ENCODE data around the gene CBLL1. TPM values are rescaled to one million over a fixed set of nuclear protein-coding genes. Genes with fewer than 3 reads are reported as not detected.

The CBLL1 gene
- total RNA-seq, 4 donors from 2014 or later = 32.2 to 66.4 (median 42.6) TPM

- H3K4me3 ChIP-seq (ENCODE audit: low read depth, poor library complexity, severe bottlenecking) = no peak overlapping the region
- intact Hi-C loops (cut with DNase I; ENCODE audit: low total_unique reads) = no loop called here
- 93 to 95% methylated on average over 7 of the region's 7 CpGs for WGBS, 2 donors
- TF ChIP-seq, protein P1, sequence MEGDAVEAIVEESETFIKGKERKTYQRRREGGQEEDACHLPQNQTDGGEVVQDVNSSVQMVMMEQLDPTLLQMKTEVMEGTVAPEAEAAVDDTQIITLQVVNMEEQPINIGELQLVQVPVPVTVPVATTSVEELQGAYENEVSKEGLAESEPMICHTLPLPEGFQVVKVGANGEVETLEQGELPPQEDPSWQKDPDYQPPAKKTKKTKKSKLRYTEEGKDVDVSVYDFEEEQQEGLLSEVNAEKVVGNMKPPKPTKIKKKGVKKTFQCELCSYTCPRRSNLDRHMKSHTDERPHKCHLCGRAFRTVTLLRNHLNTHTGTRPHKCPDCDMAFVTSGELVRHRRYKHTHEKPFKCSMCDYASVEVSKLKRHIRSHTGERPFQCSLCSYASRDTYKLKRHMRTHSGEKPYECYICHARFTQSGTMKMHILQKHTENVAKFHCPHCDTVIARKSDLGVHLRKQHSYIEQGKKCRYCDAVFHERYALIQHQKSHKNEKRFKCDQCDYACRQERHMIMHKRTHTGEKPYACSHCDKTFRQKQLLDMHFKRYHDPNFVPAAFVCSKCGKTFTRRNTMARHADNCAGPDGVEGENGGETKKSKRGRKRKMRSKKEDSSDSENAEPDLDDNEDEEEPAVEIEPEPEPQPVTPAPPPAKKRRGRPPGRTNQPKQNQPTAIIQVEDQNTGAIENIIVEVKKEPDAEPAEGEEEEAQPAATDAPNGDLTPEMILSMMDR (IDR thresholded peaks at IDR 0.05) = no peak
- TF ChIP-seq POLR2A (IDR thresholded peaks at IDR 0.05) = no peak
- no peak for DNase-seq (ENCODE audit: low spot score in 2 of 2)
Observed at GRCh38 chr7:107751113-107751512, 7.2 kb downstream of the CBLL1 start.

DNA sequence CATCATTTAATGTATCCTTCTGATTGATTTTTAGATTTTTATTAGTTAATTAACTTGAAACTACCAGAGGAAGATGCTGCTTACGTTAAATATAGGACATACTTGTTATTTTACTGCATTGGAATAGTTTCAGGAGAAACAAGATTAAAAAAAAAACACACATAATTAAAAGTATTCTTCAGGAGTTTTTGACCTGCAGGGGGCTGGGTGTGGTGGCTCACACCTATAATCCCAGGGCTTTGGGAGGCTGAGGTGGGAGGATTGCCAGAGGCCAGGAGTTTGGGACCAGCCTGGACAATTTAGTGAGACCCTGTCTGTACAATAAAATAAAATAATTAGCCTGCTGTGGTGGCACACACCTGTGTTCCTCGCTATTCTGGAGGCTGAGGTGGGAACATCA is 10.7 kb downstream of the CBLL1 start:
- DNase-seq (ENCODE audit: low spot score in 2 of 2) = no peak
- intact Hi-C loops (cut with DNase I; ENCODE audit: low total_unique reads) = no loop called here
- WGBS, 2 donors = 91 to 96% methylated on average over 2 of the region's 2 CpGs
- no peak overlapping the region for H3K4me3 ChIP-seq (ENCODE audit: low read depth, poor library complexity, severe bottlenecking)
- no peak for TF ChIP-seq POLR2A (IDR thresholded peaks at IDR 0.05)
- TF ChIP-seq, protein P1 (IDR thresholded peaks at IDR 0.05) = no peak

GRCh38 chr7:107758667-107759066 is 14.7 kb downstream of the CBLL1 start:
- 94 to 100% methylated on average over 1 of the region's 1 CpG for WGBS, 2 donors

DNA sequence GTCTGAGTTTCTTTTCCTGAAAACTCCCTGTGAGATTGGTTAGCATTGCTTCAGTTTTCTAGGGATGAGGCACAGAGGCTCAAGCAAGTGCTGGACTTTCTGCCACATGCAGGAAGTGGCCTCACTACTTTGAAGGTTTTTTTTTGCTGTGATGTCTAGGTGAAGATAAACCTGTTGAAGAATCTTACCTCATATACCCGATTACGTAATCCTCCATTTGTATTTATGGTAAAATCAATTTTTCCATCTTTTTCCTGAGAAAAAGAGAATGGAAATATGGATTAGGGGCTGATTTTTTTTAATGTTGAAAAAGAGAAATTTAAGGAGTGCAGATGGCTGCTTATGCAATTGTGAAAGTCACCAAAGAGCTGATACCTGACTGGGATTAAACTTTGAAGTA is 23.4 kb downstream of the CBLL1 start:
- DNase-seq (ENCODE audit: low spot score in 2 of 2) = no peak
- 96% methylated on average over 2 of the region's 2 CpGs for WGBS, 2 donors
- no peak for TF ChIP-seq POLR2A (IDR thresholded peaks at IDR 0.05)
- TF ChIP-seq, protein P1 (IDR thresholded peaks at IDR 0.05) = no peak
- H3K4me3 ChIP-seq (ENCODE audit: low read depth, poor library complexity, severe bottlenecking) = no peak overlapping the region
- intact Hi-C loops (cut with DNase I; ENCODE audit: low total_unique reads) = no loop called here

More at GRCh38 chr7:107758667-107759066, 14.7 kb downstream of the CBLL1 start:
- no peak overlapping the region for H3K4me3 ChIP-seq (ENCODE audit: low read depth, poor library complexity, severe bottlenecking)
- intact Hi-C loops (cut with DNase I; ENCODE audit: low total_unique reads) = no loop called here
- no peak for TF ChIP-seq POLR2A (IDR thresholded peaks at IDR 0.05)
- TF ChIP-seq, protein P1 (IDR thresholded peaks at IDR 0.05) = no peak
- no peak for DNase-seq (ENCODE audit: low spot score in 2 of 2)

DNA sequence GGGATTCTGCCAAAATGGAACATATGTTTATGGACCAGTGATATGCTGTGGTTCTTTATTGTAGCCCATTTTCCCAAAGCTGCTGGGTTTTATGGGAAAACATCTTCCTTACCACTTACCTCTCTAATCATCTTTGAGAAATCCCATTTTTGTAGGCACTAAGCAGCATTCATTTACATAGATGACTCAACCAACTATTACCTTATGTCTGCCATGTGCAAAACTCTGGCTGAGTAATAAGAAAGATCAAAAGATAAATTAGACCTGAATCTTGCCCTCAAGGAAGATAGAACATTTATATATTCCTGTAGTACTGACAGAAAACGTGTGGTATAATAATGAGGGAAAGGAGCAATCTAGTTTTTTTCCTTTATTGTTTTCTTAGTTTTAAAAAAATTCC is 24.3 kb downstream of the CBLL1 start:
- no peak for TF ChIP-seq POLR2A (IDR thresholded peaks at IDR 0.05)
- TF ChIP-seq, protein P1 (IDR thresholded peaks at IDR 0.05) = no peak
- 23 to 30% methylated on average over 1 of the region's 1 CpG for WGBS, 2 donors
- H3K4me3 ChIP-seq (ENCODE audit: low read depth, poor library complexity, severe bottlenecking) = no peak overlapping the region
- intact Hi-C loops (cut with DNase I; ENCODE audit: low total_unique reads) = no loop called here
- no peak for DNase-seq (ENCODE audit: low spot score in 2 of 2)

DNA sequence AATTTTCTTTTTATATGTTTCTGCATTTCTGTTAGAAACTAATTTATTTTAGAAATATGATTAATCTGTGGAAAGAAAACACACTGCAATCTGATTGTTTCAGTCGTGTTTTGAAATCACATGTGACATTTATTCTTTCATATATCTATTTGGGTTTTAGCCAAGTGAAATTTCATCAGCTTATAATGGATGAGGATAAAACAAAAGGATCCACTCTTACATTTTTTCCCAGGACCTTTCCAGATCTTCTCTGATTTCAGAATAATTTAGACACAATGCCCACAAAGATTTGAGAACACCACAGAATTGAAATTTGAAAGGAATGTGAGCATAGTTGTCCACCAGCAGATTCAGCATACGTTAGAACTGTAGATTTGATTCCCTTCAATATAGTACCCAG is 29.1 kb downstream of the CBLL1 start:
- 47 to 54% methylated on average over 2 of the region's 2 CpGs for WGBS, 2 donors

More for the DNA sequence above, 29.1 kb downstream of the CBLL1 start:
- TF ChIP-seq POLR2A (IDR thresholded peaks at IDR 0.05) = no peak
- TF ChIP-seq, protein P1 (IDR thresholded peaks at IDR 0.05) = no peak
- no peak overlapping the region for H3K4me3 ChIP-seq (ENCODE audit: low read depth, poor library complexity, severe bottlenecking)
- no peak for DNase-seq (ENCODE audit: low spot score in 2 of 2)
- intact Hi-C loops (cut with DNase I; ENCODE audit: low total_unique reads) = no loop called here
